Measurements from ENCODE around the gene ZBTB7C. TPM values are rescaled to one million over a fixed set of nuclear protein-coding genes. Genes with fewer than 3 reads are reported as not detected.

Gene ZBTB7C
- total RNA-seq, 1 experiment from 2014 or later, result 0.18 TPM

GRCh38 chr18:48179666-48180065 lies 229.5 kb downstream of the ZBTB7C start:
- H3K36me3 ChIP-seq (ENCODE audit: control insufficient read depth, insufficient read depth, low read length), result no peaks in the 10 kb centered on the region
- no peaks in the 10 kb centered on the region for H3K27me3 ChIP-seq (replicated peaks; ENCODE audit: control insufficient read depth, insufficient read depth, low read length)
- BruUV-seq (replicated peaks), result no TSS peak
- H3K27me3 Mint-ChIP-seq (ENCODE audit: insufficient read depth, unreplicated experiment), result peaks cover 6% of the 10 kb centered on the region
- H3K4me1 Mint-ChIP-seq (ENCODE audit: low read depth, unreplicated experiment), result no peaks in the 10 kb centered on the region
- no peak overlapping the region for H3K4me3 Mint-ChIP-seq (ENCODE audit: unreplicated experiment)
- DNase-seq, result no peak
- H3K27ac Mint-ChIP-seq (ENCODE audit: unreplicated experiment), result no peak overlapping the region
- POLR2A ChIA-PET, result no interaction called here
- H3K9me3 Mint-ChIP-seq (ENCODE audit: unreplicated experiment), result no peaks in the 10 kb centered on the region
- CTCF ChIA-PET, result no interaction called here
- TF ChIP-seq, protein P1, sequence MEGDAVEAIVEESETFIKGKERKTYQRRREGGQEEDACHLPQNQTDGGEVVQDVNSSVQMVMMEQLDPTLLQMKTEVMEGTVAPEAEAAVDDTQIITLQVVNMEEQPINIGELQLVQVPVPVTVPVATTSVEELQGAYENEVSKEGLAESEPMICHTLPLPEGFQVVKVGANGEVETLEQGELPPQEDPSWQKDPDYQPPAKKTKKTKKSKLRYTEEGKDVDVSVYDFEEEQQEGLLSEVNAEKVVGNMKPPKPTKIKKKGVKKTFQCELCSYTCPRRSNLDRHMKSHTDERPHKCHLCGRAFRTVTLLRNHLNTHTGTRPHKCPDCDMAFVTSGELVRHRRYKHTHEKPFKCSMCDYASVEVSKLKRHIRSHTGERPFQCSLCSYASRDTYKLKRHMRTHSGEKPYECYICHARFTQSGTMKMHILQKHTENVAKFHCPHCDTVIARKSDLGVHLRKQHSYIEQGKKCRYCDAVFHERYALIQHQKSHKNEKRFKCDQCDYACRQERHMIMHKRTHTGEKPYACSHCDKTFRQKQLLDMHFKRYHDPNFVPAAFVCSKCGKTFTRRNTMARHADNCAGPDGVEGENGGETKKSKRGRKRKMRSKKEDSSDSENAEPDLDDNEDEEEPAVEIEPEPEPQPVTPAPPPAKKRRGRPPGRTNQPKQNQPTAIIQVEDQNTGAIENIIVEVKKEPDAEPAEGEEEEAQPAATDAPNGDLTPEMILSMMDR (IDR thresholded peaks at IDR 0.05; ENCODE audit: insufficient read depth in 1 of 2, low read depth in 1 of 2, low read length in 1 of 2, severe bottlenecking in 1 of 2, unreplicated experiment in 1 of 2), result no peak
- H3K4me3 ChIP-seq (ENCODE audit: low read depth, low read length), result no peak overlapping the region
- H3K9me3 ChIP-seq, result no peaks in the 10 kb centered on the region
- H3K4me1 ChIP-seq, result no peaks in the 10 kb centered on the region
- no peaks in the 10 kb centered on the region for H3K36me3 Mint-ChIP-seq (ENCODE audit: insufficient read depth, unreplicated experiment)
- intact Hi-C loops (cut with micrococcal nuclease; ENCODE audit: unreplicated experiment), result no loop called here

DNA sequence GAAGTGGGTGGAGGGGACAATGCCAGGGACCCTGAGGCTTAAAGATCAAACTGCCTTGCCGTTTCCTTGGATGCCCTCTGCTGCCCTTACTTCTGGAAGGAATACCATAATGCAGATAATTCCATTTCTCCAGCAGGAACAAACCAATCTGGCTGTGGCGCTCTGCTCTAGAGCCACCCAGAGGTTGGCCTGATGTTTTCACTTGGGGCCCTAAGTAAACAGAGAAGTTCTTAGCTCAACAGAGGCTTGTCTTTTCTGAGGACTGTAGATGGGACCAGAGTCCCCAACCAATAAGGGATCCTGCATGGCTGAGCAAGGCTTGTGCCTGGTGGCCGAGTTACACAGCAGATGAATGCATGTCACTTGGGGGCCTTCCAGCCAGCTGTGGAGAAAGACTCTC lies 230.2 kb downstream of the ZBTB7C start:
- DNase-seq, result no peak
- no peaks in the 10 kb centered on the region for H3K36me3 ChIP-seq (ENCODE audit: control insufficient read depth, insufficient read depth, low read length)
- POLR2A ChIA-PET, result no interaction called here
- no peaks in the 10 kb centered on the region for H3K36me3 Mint-ChIP-seq (ENCODE audit: insufficient read depth, unreplicated experiment)
- no TSS peak for BruUV-seq (replicated peaks)
- intact Hi-C loops (cut with micrococcal nuclease; ENCODE audit: unreplicated experiment), result no loop called here
- no peak overlapping the region for H3K4me3 Mint-ChIP-seq (ENCODE audit: unreplicated experiment)
- H3K4me3 ChIP-seq (ENCODE audit: low read depth, low read length), result no peak overlapping the region
- H3K27me3 ChIP-seq (replicated peaks; ENCODE audit: control insufficient read depth, insufficient read depth, low read length), result no peaks in the 10 kb centered on the region
- H3K9me3 Mint-ChIP-seq (ENCODE audit: unreplicated experiment), result no peaks in the 10 kb centered on the region
- H3K27ac Mint-ChIP-seq (ENCODE audit: unreplicated experiment), result no peak overlapping the region
- peaks cover 6% of the 10 kb centered on the region for H3K27me3 Mint-ChIP-seq (ENCODE audit: insufficient read depth, unreplicated experiment)
- CTCF ChIA-PET, result no interaction called here
- H3K4me1 Mint-ChIP-seq (ENCODE audit: low read depth, unreplicated experiment), result no peaks in the 10 kb centered on the region
- no peaks in the 10 kb centered on the region for H3K4me1 ChIP-seq
- H3K9me3 ChIP-seq, result no peaks in the 10 kb centered on the region
- TF ChIP-seq, protein P1 (IDR thresholded peaks at IDR 0.05; ENCODE audit: insufficient read depth in 1 of 2, low read depth in 1 of 2, low read length in 1 of 2, severe bottlenecking in 1 of 2, unreplicated experiment in 1 of 2), result no peak

DNA sequence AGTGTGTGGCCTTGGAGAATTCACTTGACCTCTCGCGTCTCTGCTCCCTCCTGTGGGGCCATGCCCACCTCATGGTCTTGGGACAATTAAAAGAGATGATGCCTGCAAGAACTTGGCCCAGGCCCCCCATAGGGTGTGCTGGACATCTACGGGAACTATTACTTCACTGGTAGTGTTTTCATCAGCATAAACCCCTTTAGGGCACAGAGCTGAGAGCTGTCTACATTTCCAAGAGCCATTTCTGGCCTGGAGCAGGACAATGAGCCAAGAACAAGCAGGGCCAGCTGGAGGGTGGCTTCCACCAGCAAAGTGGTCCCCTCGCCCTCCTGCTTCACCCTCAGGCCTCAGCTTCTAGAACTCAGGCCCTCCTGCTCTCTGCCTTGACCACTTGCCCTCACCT lies 232.3 kb downstream of the ZBTB7C start:
- no peak for DNase-seq
- Histone ChIP-seq H3K9me3 (no peaks in the 10 kb centered on the region), H3K4me3 (ENCODE audit: low read depth, low read length) (no peak overlapping the region), H3K4me1 (no peaks in the 10 kb centered on the region), H3K36me3 (ENCODE audit: control insufficient read depth, insufficient read depth, low read length) (no peaks in the 10 kb centered on the region), H3K27me3 (replicated peaks; ENCODE audit: control insufficient read depth, insufficient read depth, low read length) (no peaks in the 10 kb centered on the region)
- H3K4me1 Mint-ChIP-seq (ENCODE audit: low read depth, unreplicated experiment), result no peaks in the 10 kb centered on the region
- ChIA-PET CTCF (interaction anchor here (1.0 kb wide), 1 partner anchor 9 kb away, joined by 3 read pairs; no protein-coding TSS in a partner anchor), POLR2A (no interaction called here)
- no peaks in the 10 kb centered on the region for H3K9me3 Mint-ChIP-seq (ENCODE audit: unreplicated experiment)
- H3K27ac Mint-ChIP-seq (ENCODE audit: unreplicated experiment), result no peak overlapping the region
- intact Hi-C loops (cut with micrococcal nuclease; ENCODE audit: unreplicated experiment), result no loop called here
- no peaks in the 10 kb centered on the region for H3K36me3 Mint-ChIP-seq (ENCODE audit: insufficient read depth, unreplicated experiment)
- TF ChIP-seq, protein P1 (IDR thresholded peaks at IDR 0.05; ENCODE audit: insufficient read depth in 1 of 2, low read depth in 1 of 2, low read length in 1 of 2, severe bottlenecking in 1 of 2, unreplicated experiment in 1 of 2), result no peak
- BruUV-seq (replicated peaks), result no TSS peak
- H3K27me3 Mint-ChIP-seq (ENCODE audit: insufficient read depth, unreplicated experiment), result peaks cover 3% of the 10 kb centered on the region
- H3K4me3 Mint-ChIP-seq (ENCODE audit: unreplicated experiment), result no peak overlapping the region
